Ishikawa (cell line): Measurements from ENCODE around the gene YPEL2.

Source experiments
- EGR1 ChIP-seq: IDR thresholded peaks from 2 replicates; pipeline ENCODE4 v1.6.1; 2012
- EP300 ChIP-seq: IDR thresholded peaks from 2 replicates; pipeline ENCODE4 v1.6.1; 2012; ENCODE audit warnings: borderline replicate concordance
- FOXM1 ChIP-seq: IDR thresholded peaks from 2 replicates; pipeline ENCODE4 v1.6.1; 2012; ENCODE audit warnings: low read depth, borderline replicate concordance
- RAD21 ChIP-seq: IDR thresholded peaks from 2 replicates; pipeline ENCODE4 v1.6.1; 2012; ENCODE audit warnings: low read depth
- TAF1 ChIP-seq: IDR thresholded peaks from 2 replicates; pipeline ENCODE4 v1.6.1; 2012; ENCODE audit warnings: low read depth, mild to moderate bottlenecking

- TF ChIP-seq EGR1 (no peak), RAD21 (no peak), EP300 (no peak), FOXM1 (no peak), TAF1 (no peak)
These were observed 52.4 kb downstream of the YPEL2 start for GRCh38 chr17:59383893-59384292.
